Ishikawa (cell line): ENCODE data around the gene CSRNP2.

Experiments
- CEBPB ChIP-seq: IDR thresholded peaks from 2 replicates; pipeline ENCODE4 v1.6.1; 2012
- CREB1 ChIP-seq: IDR thresholded peaks from 2 replicates; pipeline ENCODE4 v1.6.1; 2012; ENCODE audit warnings: low read depth
- RAD21 ChIP-seq: IDR thresholded peaks from 2 replicates; pipeline ENCODE4 v1.6.1; 2012; ENCODE audit warnings: low read depth
- TAF1 ChIP-seq: IDR thresholded peaks from 2 replicates; pipeline ENCODE4 v1.6.1; 2012; ENCODE audit warnings: low read depth, mild to moderate bottlenecking
- TEAD4 ChIP-seq: IDR thresholded peaks from 2 replicates; pipeline ENCODE4 v1.6.1; 2012
- YY1 ChIP-seq: IDR thresholded peaks from 2 replicates; pipeline ENCODE4 v1.6.1; 2012; ENCODE audit warnings: low read depth
- ZBTB7A ChIP-seq: IDR thresholded peaks from 2 replicates; pipeline ENCODE4 v1.6.1; 2012; ENCODE audit warnings: low read depth
- TF ChIP-seq, protein P1 (sequence below): IDR thresholded peaks from 2 replicates; pipeline ENCODE4 v1.6.1; 2012; ENCODE audit warnings: low read depth, mild to moderate bottlenecking
- TF ChIP-seq, protein P2 (sequence below): IDR thresholded peaks from 2 replicates; pipeline ENCODE4 v1.6.1; 2012

- TF ChIP-seq, protein P1, sequence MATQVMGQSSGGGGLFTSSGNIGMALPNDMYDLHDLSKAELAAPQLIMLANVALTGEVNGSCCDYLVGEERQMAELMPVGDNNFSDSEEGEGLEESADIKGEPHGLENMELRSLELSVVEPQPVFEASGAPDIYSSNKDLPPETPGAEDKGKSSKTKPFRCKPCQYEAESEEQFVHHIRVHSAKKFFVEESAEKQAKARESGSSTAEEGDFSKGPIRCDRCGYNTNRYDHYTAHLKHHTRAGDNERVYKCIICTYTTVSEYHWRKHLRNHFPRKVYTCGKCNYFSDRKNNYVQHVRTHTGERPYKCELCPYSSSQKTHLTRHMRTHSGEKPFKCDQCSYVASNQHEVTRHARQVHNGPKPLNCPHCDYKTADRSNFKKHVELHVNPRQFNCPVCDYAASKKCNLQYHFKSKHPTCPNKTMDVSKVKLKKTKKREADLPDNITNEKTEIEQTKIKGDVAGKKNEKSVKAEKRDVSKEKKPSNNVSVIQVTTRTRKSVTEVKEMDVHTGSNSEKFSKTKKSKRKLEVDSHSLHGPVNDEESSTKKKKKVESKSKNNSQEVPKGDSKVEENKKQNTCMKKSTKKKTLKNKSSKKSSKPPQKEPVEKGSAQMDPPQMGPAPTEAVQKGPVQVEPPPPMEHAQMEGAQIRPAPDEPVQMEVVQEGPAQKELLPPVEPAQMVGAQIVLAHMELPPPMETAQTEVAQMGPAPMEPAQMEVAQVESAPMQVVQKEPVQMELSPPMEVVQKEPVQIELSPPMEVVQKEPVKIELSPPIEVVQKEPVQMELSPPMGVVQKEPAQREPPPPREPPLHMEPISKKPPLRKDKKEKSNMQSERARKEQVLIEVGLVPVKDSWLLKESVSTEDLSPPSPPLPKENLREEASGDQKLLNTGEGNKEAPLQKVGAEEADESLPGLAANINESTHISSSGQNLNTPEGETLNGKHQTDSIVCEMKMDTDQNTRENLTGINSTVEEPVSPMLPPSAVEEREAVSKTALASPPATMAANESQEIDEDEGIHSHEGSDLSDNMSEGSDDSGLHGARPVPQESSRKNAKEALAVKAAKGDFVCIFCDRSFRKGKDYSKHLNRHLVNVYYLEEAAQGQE, result no peak
- TF ChIP-seq TEAD4 (no peak), CEBPB (no peak), RAD21 (no peak), TAF1 (no peak), YY1 (no peak), ZBTB7A (no peak), CREB1 (no peak)
- TF ChIP-seq, protein P2, sequence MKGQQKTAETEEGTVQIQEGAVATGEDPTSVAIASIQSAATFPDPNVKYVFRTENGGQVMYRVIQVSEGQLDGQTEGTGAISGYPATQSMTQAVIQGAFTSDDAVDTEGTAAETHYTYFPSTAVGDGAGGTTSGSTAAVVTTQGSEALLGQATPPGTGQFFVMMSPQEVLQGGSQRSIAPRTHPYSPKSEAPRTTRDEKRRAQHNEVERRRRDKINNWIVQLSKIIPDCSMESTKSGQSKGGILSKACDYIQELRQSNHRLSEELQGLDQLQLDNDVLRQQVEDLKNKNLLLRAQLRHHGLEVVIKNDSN, result no peak
Observed at GRCh38 chr12:51033048-51033447, 50.3 kb downstream of the CSRNP2 start.
